Measurements from ENCODE around the gene MPRIP.

Gene MPRIP

GRCh38 chr17:17206913-17207335 is 164.7 kb downstream of the MPRIP start:
- no peak for DNase-seq (ENCODE audit: low spot score)

- no peak for DNase-seq (ENCODE audit: low spot score)
Measured at GRCh38 chr17:17207998-17208397, 165.7 kb downstream of the MPRIP start.

- no peak for DNase-seq (ENCODE audit: low spot score)
Measured at GRCh38 chr17:17213775-17214174, 171.5 kb downstream of the MPRIP start.

- no peak for DNase-seq (ENCODE audit: low spot score)
Measured at GRCh38 chr17:17214646-17215436, 172.6 kb downstream of the MPRIP start.

GRCh38 chr17:17215575-17215974 is 173.3 kb downstream of the MPRIP start:
- no peak for DNase-seq (ENCODE audit: low spot score)

GRCh38 chr17:17216236-17216635 is 174.0 kb downstream of the MPRIP start:
- no peak for DNase-seq (ENCODE audit: low spot score)

GRCh38 chr17:17216776-17217175 is 174.5 kb downstream of the MPRIP start:
- DNase-seq (ENCODE audit: low spot score): no peak

GRCh38 chr17:17217995-17218394 is 175.7 kb downstream of the MPRIP start:
- no peak for DNase-seq (ENCODE audit: low spot score)

- no peak for DNase-seq (ENCODE audit: low spot score)
Measured at GRCh38 chr17:17220529-17220928, 178.3 kb downstream of the MPRIP start.

GRCh38 chr17:17221329-17221728 is 179.1 kb downstream of the MPRIP start:
- DNase-seq (ENCODE audit: low spot score): no peak

GRCh38 chr17:17223736-17224135 is 181.5 kb downstream of the MPRIP start:
- DNase-seq (ENCODE audit: low spot score): no peak

- no peak for DNase-seq (ENCODE audit: low spot score)
Measured at GRCh38 chr17:17224137-17224536, 181.9 kb downstream of the MPRIP start.

GRCh38 chr17:17225901-17226300 is 183.6 kb downstream of the MPRIP start:
- DNase-seq (ENCODE audit: low spot score): no peak

GRCh38 chr17:17226451-17227265 is 184.4 kb downstream of the MPRIP start:
- no peak for DNase-seq (ENCODE audit: low spot score)

GRCh38 chr17:17227608-17228520 is 185.6 kb downstream of the MPRIP start:
- no peak for DNase-seq (ENCODE audit: low spot score)

- no peak for DNase-seq (ENCODE audit: low spot score)
Measured at GRCh38 chr17:17228521-17229279, 186.4 kb downstream of the MPRIP start.

GRCh38 chr17:17229416-17230384 is 187.4 kb downstream of the MPRIP start:
- DNase-seq (ENCODE audit: low spot score): no peak

- DNase-seq (ENCODE audit: low spot score): no peak
Measured at GRCh38 chr17:17231621-17232302, 189.5 kb downstream of the MPRIP start.

GRCh38 chr17:17232303-17232621 is 190.0 kb downstream of the MPRIP start:
- DNase-seq (ENCODE audit: low spot score): no peak
